OCI-LY3 (cell line): ENCODE data around the gene MTMR4.

Experiments used
- EZH2phosphoT487 ChIP-seq: fragments of 200-600 bp; shearing (Covaris generic); IDR thresholded peaks from 2 replicates; pipeline ENCODE4 v1.6.1; 2018; ENCODE audit warnings: antibody characterized with exemption, mixed run types, low read depth
- TF ChIP-seq, protein P1 (sequence below): fragments of 200-600, 300-600 bp; sonication (generic); IDR thresholded peaks from 2 replicates; pipeline ENCODE4 v1.5.1; 2014; ENCODE audit warnings: antibody characterized with exemption, low read length, low read depth

DNA sequence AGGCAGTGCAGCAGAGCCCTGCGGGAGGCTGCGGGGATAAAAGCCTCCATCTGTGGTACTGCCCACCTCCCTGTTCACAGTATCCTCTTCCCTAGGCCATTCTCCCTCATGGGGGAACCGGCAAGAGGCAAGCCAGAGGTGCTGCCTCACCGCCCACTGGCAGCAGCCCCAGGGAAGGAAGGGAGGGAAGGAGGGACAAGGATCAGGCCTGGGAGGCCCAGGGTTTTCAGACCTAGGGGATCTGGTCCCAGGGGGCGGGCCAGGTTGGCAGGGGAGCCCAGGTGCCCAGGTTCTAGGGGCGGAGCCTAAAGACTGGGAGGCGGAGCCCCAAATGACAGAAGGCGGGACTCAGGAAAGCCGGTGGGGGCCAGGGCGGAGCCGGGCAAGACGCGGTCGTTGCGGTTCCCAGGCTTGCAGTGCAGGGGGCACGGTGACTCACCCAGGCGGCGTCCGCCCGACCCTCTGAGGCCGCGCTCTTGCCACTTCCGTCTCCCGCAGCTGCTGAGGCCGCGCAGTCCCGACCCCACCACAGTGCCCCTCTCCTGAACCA is 3.0 kb upstream of the MTMR4 start:
- TF ChIP-seq, protein P1, sequence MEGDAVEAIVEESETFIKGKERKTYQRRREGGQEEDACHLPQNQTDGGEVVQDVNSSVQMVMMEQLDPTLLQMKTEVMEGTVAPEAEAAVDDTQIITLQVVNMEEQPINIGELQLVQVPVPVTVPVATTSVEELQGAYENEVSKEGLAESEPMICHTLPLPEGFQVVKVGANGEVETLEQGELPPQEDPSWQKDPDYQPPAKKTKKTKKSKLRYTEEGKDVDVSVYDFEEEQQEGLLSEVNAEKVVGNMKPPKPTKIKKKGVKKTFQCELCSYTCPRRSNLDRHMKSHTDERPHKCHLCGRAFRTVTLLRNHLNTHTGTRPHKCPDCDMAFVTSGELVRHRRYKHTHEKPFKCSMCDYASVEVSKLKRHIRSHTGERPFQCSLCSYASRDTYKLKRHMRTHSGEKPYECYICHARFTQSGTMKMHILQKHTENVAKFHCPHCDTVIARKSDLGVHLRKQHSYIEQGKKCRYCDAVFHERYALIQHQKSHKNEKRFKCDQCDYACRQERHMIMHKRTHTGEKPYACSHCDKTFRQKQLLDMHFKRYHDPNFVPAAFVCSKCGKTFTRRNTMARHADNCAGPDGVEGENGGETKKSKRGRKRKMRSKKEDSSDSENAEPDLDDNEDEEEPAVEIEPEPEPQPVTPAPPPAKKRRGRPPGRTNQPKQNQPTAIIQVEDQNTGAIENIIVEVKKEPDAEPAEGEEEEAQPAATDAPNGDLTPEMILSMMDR = no peak
- TF ChIP-seq EZH2phosphoT487 = no peak
